Colonic mucosa (tissue), 4 donors: ENCODE results near the gene ITK. TPM values are rescaled to one million over a fixed set of nuclear protein-coding genes. Genes with fewer than 3 reads are reported as not detected.

Experiments used
- DNase-seq: peaks from one replicate; pipeline ENCODE4 v3.0.0-alpha.2; 2020
- H3K27ac ChIP-seq: fragments of 200-600 bp; one replicate; pipeline ENCODE4 v1.8.0; 2021
- H3K27me3 ChIP-seq: fragments of 200-600 bp; one replicate; pipeline ENCODE4 v1.8.0; 2021
- H3K36me3 ChIP-seq: fragments of 200-600 bp; one replicate; pipeline ENCODE4 v1.8.0; 2021
- H3K4me1 ChIP-seq: fragments of 200-600 bp; one replicate; pipeline ENCODE4 v1.8.0; 2021; ENCODE audit warnings: mild to moderate bottlenecking
- H3K4me3 ChIP-seq: fragments of 200-600 bp; one replicate; pipeline ENCODE4 v1.8.0; 2021
- H3K9ac ChIP-seq, 2 donors: one replicate each; pipeline ENCODE4 v1.7.0; 2013; ENCODE audit warnings: control low read depth in 2 of 2, low read depth in 2 of 2, low read length in 2 of 2
- H3K9me3 ChIP-seq: fragments of 200-600 bp; one replicate; pipeline ENCODE4 v1.8.0; 2021
- CTCF ChIP-seq: fragments of 200-600 bp; IDR thresholded peaks from one replicate; pipeline ENCODE4 v1.8.0; 2022; ENCODE audit warnings: antibody characterized with exemption, mild to moderate bottlenecking
- intact Hi-C: fragments of 100-400 bp; cut with DNase I; formaldehyde crosslinking; loops from one replicate; pipeline ENCODE4 v1.14.1; 2022
- total RNA-seq, 2 donors: library from RNA; stranded (reverse); fragmentation: NEBNext Ultra II Directional in 1 of 2; extraction: Animal tissue kit (Norgen Biotek cat#: 25700) in 1 of 2; gene quantifications; one replicate each; pipeline ENCODE4 v1.2.1, GENCODE V29; 2021
- donor health status: healthy.
- donor health status: DM: no; HTN: no; CAD: no.
- donor health status: DM: no; HTN: no; CAD: no.

ITK gene
- total RNA-seq, 2 donors from 2014 or later = 1.4 to 2.5 TPM

- Histone ChIP-seq H3K36me3 (peaks cover 3% of the 10 kb centered on the region), H3K27me3 (no peaks in the 10 kb centered on the region), H3K4me1 (peaks cover 10% of the 10 kb centered on the region), H3K27ac (peak overlapping the region; percentile 91), H3K4me3 (peak overlapping the region; percentile 89), H3K9me3 (no peaks in the 10 kb centered on the region), H3K9ac (peak overlapping the region; percentile 42 to 66)
- intact Hi-C loops = loop anchor here (10.0 kb wide), 1 partner anchor 101 kb away; no protein-coding TSS in a partner anchor
- peak; percentile 59 for DNase-seq
- no peak for TF ChIP-seq CTCF
Observed at GRCh38 chr5:157143127-157143971, 37.3 kb upstream of the ITK start.

GRCh38 chr5:157148734-157149615 lies 31.7 kb upstream of the ITK start:
- no peak overlapping the region for H3K9ac ChIP-seq
- H3K27ac ChIP-seq = no peak overlapping the region
- no peaks in the 10 kb centered on the region for H3K9me3 ChIP-seq
- DNase-seq = peak; percentile 84
- H3K4me3 ChIP-seq = no peak overlapping the region
- intact Hi-C loops = loop anchor here (5.0 to 10.0 kb wide), 3 partner anchors 96 to 588 kb away; no protein-coding TSS in a partner anchor
- peak; percentile 81 for TF ChIP-seq CTCF
- H3K36me3 ChIP-seq = no peaks in the 10 kb centered on the region
- H3K27me3 ChIP-seq = no peaks in the 10 kb centered on the region
- no peaks in the 10 kb centered on the region for H3K4me1 ChIP-seq

GRCh38 chr5:157150995-157151394 lies 29.6 kb upstream of the ITK start:
- H3K4me1 ChIP-seq = no peaks in the 10 kb centered on the region
- no peak for TF ChIP-seq CTCF

GRCh38 chr5:157155297-157155696 lies 25.3 kb upstream of the ITK start:
- Histone ChIP-seq H3K27ac (no peak overlapping the region), H3K4me1 (no peaks in the 10 kb centered on the region), H3K9me3 (no peaks in the 10 kb centered on the region), H3K36me3 (no peaks in the 10 kb centered on the region), H3K4me3 (no peak overlapping the region), H3K9ac (no peak overlapping the region), H3K27me3 (no peaks in the 10 kb centered on the region)
- no peak for TF ChIP-seq CTCF
- no peak for DNase-seq
- intact Hi-C loops = no loop called here

More at GRCh38 chr5:157150995-157151394, 29.6 kb upstream of the ITK start:
- H3K27ac ChIP-seq = no peak overlapping the region
- intact Hi-C loops = no loop called here
- H3K36me3 ChIP-seq = no peaks in the 10 kb centered on the region
- DNase-seq = no peak
- H3K9me3 ChIP-seq = no peaks in the 10 kb centered on the region
- H3K4me3 ChIP-seq = no peak overlapping the region
- H3K27me3 ChIP-seq = no peaks in the 10 kb centered on the region
- H3K9ac ChIP-seq = no peak overlapping the region

- H3K36me3 ChIP-seq = no peaks in the 10 kb centered on the region
- no peak for TF ChIP-seq CTCF
- H3K27ac ChIP-seq = no peak overlapping the region
- H3K4me3 ChIP-seq = no peak overlapping the region
- H3K9me3 ChIP-seq = no peaks in the 10 kb centered on the region
- intact Hi-C loops = no loop called here
- no peaks in the 10 kb centered on the region for H3K4me1 ChIP-seq
- no peak overlapping the region for H3K9ac ChIP-seq
- no peaks in the 10 kb centered on the region for H3K27me3 ChIP-seq
- no peak for DNase-seq
Observed at GRCh38 chr5:157157293-157157891, 23.2 kb upstream of the ITK start.
